Measurements from ENCODE around the gene DAP3.

GRCh38 chr1:155643230-155643629 is 45.7 kb upstream of the DAP3 start:
- TF ChIP-seq CTCF (IDR thresholded peaks at IDR 0.05; ENCODE audit: borderline replicate concordance, extremely low read depth, low read length, poor library complexity, severe bottlenecking), result no peak
- TF ChIP-seq EZH2 (IDR thresholded peaks at IDR 0.05; ENCODE audit: borderline replicate concordance, low read depth, low read length, severe bottlenecking), result no peak

Data from DND-41 (cell line).